HG03342 (cell line): Measurements from ENCODE around the gene TTR.
A peak's percentile ranks its signal among the peaks of the same experiment; 100 is the strongest.

Experiments used
- ATAC-seq: cut with Tn5 transposase; IDR thresholded peaks from one replicate; pipeline ENCODE4 v1.9.1; 2021; ENCODE audit warnings: mild to moderate bottlenecking, moderate library complexity; ENCODE audit not compliant: unreplicated experiment

The TTR gene

GRCh38 chr18:31612124-31612523, 20.4 kb downstream of the TTR start:
- no peak for ATAC-seq

DNA sequence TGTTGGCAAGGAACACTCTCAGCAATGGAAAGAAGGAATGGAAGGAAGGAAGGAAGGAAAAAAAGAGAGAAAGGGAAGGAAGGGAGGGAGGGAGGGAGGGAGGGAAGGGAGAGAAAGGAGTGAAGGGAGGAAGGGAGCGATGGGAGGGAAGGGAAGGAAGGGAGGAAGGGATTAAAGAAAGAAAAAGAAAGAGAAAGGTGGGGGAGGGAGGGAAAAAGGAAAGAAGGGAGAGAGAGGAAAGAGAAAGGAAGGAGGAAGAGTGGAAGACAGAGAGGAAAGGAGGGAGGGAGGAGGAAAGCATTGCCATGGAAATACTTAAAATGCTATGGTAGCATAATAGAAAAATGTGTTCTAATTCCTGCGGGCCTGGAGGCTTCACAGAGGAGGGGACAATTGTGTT, 22.4 kb downstream of the TTR start:
- no peak for ATAC-seq

- no peak for ATAC-seq
Observed at GRCh38 chr18:31616586-31616985, 24.9 kb downstream of the TTR start.

GRCh38 chr18:31617031-31617717, 25.5 kb downstream of the TTR start:
- no peak for ATAC-seq

DNA sequence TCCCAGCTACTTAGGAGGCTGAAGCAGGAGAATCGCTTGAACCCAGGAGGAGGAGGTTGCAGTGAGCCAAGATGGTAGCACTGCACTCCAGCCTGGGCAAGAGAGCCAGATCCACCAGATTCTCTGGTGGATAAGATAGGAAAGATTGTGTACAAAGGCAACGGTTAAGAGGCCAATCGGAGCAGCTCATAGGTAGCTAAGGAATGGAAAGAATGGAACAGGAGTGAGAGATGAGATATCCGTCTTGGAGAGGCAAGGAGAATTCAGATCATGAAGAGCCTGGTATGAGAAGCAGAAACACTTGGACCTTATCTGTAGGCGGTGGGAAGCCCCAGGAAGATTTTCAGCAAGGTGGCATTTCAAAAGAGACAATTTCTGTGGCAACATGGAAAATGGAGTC, 27.1 kb downstream of the TTR start:
- no peak for ATAC-seq

DNA sequence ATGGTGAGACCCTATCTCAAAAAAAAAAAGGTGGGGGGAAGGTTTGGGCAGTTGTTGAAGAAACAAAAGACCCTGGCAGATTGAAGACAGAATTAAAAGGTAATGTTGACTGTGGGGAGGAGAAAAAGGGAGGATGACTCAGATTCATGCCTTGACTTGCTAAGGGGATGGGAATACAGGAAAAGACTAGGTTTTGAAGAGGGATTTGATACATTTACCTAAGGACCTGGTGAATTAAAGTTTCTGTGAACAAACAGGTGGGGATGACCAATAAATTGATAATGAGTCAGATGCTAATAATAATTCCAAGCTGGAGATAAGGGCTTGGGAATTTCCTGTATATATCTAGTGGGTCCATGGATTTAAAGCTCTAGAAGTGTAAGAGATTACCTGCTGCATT, 27.6 kb downstream of the TTR start:
- no peak for ATAC-seq

DNA sequence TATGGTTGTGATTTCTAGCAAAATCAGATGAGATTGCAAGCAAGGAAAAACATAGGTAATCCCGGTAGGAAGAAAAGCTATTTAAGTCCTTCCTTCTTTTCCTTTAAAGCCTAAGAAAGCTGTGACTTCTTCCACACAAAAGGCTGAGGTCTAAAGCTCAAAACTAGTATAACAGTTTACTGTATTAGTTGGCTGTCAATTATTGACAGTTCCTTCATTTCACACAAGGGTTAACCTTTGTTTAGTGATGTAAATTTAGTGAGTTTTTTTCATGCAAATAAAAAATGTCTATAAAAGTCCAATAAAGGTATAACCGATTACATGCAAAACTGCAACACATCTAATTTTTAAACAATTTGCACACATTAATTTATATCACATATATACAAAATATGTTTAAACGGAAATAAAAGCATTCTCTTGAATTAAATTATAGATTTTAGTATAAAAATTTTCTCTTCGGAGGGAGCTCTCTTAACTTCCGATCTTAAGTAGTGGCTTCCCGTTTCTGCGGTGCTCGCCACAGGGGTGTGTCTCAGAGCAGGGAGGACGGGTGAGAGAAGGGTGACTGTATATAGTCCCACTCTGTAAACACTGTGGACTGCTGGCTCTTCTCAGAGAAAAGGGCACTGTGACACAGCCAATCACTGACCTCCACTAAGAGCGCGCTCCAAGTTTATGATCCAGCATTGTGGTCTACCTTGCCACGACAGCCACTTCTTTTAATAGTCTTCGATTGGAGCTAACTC, 33.4 kb downstream of the TTR start:
- ATAC-seq = no peak

DNA sequence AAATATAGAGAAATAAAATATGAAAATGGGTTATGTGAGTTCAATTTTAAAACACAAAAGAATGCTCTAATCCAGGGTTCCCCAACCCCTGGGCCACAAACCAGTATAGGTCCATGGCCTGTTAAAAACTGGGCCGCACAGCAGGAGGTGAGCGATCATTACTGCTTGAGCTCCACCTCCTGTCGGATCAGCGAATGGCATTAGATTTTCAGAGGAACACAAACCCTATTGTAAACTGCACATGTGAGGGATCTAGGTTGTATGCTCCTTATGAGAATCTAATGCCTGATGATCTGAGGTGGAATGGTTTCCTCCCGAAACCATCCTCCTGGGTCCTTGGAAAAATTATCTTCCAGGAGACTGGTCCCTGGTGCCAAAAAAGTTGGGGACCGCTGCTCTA, 34.7 kb downstream of the TTR start:
- no peak for ATAC-seq

DNA sequence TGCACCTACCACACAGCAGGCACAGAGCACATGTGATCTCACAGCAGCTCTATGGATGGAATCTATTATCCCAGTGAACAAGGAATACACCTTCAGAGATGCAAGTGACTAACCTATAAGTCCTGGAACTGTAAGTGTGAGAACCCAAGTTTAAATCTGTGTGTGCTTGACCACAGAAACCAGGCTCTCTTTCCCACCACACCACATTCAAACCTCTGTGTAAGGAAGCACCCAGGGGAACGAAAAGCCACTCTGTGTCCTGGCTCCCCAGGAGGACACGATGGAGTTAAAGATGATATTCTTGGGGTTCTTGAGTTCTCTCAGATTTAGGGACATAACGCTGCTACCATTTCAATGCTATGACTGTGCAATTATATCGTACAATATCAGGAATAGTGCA, 38.9 kb downstream of the TTR start:
- no peak for ATAC-seq

DNA sequence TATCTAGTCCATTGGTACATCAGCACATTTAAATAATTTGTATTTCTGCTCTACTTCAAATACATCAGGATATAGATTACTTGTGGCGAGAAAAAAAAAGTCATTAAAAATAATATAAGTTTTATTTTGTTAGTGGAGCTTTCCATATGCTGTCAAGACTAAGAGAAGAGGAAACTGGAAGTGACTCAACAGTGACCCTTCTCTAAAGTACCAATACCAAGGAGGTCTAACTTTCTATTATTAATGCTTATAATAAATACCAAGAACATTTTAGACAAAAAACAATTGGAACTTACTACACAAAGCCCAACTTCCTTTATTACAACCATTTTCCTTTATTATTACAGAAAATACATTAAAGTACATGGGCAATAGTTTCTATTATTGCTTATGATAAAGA, 39.8 kb downstream of the TTR start:
- ATAC-seq = no peak

- no peak for ATAC-seq
Observed at GRCh38 chr18:31632356-31632755, 40.7 kb downstream of the TTR start.

DNA sequence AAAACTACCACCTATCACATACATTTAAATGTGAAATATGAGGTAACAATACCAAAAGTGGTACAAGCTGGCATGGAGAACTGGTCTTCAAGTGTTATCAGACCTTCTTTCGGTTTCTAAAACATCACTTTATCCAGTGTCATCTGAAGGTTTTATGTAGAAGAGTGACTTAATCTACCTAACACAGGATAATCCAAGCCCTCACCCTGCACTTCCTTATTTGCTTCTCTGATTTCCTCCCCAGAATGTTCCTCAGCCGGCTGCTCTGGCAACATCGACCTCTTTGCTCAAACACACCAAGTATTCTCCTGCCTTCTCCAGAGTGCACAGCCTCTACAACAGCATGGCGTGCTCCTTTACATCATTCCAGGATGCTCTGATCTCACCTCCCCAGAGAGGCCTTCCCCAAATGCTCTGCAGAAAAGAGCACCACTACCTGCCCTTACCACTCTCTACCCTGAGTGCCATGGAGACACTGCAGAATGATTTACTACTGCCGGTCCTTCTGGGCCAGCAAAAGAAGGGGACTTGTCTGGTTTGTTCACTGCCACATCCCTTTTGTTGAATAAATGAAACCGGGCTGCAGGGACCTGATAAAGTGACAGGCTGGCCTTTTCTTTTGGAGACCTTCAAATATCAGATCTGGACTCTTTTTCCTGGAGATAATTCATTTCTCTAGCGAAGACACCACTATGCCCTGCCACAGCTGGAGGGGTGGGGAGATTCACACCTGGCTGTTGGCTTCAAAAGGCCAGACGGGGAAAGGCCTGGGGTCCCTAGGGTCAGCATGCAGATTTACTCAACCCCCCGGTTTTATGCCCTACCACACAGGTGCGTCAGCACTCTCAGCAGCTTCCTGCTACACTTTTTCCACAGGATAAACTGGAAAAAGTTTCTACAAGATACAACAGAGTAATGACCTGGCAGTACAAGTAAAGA, 42.0 kb downstream of the TTR start:
- ATAC-seq = peak; percentile 17

- peak; percentile 93 for ATAC-seq
Observed at GRCh38 chr18:31634331-31634713, 42.6 kb downstream of the TTR start.

DNA sequence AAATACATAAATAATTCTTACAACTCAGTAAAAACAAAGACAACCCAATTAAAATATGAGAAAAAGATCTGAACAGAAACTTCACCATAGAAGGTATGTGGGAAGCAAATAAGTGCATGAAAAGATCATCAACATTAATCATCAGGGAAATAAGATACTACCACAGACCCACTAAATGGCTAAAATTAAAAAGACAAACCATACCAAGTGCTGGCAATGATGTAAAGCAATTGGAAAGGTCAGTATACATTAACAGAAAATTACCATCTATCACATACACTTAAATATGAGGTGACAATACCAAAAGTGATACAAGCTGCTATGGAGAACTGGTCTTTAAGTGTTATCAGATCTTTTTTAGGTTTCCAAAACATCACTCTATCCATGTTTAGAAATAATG, 44.7 kb downstream of the TTR start:
- no peak for ATAC-seq

DNA sequence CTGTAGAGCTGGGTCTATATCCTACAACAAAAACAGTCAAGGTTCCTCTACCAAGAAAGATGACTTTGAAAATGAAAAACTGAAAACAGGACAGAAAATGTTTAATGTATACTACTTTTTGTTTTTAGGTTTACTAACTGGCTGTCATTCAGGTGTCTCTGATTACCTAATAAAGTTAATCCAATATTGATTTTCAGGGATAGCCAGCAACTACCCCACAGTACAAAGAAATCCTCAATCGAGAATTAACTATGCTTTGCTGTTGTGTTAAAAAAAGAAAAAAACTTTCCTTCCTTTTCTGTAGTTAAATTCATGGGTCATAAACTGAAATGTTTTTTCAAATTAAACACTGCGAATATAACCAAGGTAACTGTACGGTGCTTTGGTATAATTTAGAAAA, 45.8 kb downstream of the TTR start:
- no peak for ATAC-seq

DNA sequence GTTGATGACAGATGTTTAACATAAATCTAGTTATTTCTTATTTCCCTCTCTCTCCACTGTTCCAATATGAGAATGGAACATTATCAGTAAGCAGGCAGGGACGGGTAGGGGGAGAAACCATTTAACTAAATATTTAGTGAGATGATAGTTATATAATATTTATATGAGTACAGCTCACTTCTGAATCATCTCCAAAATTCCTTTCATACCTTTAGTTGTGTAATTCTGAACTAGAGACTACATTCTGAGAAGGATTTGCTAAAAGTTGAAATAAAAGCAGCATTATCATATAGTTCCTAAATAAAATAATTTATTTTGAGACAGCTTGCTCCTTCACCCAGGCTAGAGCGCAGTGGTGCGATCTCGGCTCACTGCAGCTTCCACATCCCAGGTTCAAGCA, 51.3 kb downstream of the TTR start:
- no peak for ATAC-seq

DNA sequence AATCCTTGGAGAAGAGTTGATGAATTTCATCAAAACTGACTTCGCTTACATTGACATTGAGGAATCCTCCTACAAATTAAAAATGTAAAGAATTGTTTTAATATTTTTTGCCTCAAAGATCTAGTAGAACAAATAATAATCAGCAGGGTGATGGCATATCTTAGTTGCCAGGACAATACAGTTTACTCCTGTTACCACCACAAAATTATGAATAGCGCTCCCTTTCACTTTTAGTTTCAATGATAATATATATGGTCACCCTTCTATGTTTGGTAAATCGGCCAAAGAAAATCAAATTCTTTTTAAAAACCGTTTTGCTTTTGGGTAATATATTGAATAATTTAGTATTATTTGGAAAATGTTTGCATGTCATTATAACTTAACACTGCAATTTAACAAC, 53.7 kb downstream of the TTR start:
- ATAC-seq = no peak

DNA sequence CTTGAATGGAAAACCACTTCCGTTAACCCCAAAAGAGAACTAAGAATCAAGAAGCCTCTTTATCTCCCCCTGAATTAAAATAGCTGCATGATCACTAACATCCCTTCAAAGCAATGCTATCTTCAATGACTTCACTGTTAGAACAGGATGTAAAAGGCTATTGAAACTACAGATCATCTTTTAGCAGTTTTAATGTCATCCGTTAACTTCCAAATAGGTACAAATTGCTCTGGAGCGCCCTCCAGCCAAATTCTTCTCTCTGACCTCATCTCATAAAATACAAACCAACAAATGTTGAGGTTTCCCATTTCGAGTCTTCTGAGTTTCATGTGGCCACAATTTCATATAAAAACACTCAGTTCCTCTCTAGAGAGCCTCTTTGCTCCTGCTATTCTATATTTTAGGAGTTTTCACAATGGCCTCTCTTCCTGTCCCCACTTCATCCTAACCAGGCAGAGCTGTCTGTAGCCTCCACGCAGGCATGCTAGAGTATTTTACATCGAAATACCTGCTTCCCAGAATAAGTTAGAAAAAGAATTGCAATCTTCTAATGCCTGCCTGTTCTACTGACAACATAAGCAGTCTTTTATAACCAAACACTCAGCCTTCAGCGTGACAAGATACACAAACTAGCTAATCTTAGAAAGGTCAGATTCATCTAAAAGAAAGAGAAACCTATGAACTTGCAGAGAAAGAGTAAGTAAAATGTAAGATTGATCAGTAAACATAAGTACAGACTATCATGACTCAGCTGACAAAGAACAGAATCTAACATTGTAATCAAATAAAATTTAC, 54.9 kb downstream of the TTR start:
- no peak for ATAC-seq

DNA sequence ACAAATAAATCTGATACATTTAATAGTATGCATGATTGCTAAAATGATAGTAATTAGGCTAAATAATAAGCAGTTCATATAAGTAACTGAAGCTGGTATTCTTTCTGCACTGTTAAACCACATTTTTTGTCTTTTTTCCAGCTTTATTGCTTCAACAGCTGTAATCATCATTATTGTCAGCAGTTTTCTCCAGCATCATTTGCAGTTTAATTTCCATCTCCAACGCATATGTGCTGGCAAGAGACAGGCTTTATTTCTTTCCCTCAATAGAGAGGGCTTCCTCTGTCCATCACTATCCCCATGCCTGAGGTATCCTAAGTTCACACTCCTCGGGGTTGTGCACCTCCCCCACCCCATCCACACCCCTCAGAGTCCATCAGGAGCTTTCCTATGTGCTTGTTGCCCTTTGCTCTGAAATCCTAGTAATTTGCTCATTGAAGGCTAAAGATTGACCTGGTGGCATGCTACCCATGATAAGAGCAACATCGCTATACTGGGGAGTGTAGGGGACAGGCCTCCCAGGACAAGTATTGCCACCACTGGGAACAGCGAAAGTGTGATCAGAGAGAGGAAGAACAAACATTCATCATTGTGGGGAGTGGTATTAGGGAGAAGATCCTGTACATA, 55.6 kb downstream of the TTR start:
- no peak for ATAC-seq
